NCI-H146 treated with DMSO at 0.1 percent for 48 hours (cell line): Measurements from ENCODE around the gene PRKCE.

Experiments
- DNase-seq: peaks from one replicate; lab custom pipeline; 2025; ENCODE audit not compliant: unreplicated experiment; lab: John Stamatoyannopoulos, UW

PRKCE gene

GRCh38 chr2:46095830-46096229 lies 444.4 kb downstream of the PRKCE start:
- no peak for DNase-seq

GRCh38 chr2:46096260-46096659 lies 444.8 kb downstream of the PRKCE start:
- DNase-seq: no peak

GRCh38 chr2:46097714-46098480 lies 446.4 kb downstream of the PRKCE start:
- DNase-seq: no peak

DNA sequence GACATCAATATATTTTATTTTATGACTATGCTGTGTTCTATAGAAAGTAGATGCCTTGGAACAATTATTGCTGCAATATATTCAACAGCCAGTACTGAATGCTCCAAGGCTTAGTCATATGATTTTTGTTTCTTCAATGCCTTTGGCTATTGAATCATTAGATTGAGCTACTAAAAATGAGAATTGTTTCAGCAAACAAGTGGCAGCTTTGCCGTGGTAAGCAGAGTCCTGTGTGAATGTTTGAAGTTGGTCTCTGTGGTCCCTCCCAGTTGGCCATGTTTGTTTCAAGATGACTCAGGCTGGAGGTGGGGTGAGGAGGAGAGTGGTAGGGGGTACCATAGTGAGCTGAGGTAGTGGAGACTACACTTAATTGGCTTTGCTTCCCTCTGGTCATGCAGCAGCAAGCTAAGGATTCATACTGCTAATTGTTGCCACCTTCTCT lies 447.2 kb downstream of the PRKCE start:
- no peak for DNase-seq

- DNase-seq: no peak
Observed at GRCh38 chr2:46101557-46102220, 450.2 kb downstream of the PRKCE start.

GRCh38 chr2:46106690-46107089 lies 455.2 kb downstream of the PRKCE start:
- no peak for DNase-seq

GRCh38 chr2:46114996-46115395 lies 463.5 kb downstream of the PRKCE start:
- no peak for DNase-seq

DNA sequence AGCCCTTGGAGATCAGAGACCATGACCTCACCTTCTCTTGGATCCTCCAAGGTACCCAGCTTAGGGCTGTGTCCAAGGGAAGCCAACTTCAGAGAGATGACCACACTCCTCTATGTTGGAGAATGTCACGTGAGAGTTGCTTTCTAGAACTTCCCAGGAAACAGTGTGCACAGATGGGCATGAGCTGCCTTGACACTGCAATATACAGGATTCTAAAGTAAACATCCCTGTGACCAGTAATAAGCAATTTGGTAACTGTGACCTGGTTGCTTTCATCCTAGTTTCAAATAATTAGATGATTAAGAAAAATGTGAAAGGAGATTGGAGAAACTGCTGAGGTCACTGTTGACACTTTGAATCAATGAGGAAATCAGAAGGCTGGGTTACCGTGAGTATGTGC lies 464.7 kb downstream of the PRKCE start:
- DNase-seq: no peak

- DNase-seq: no peak
Observed at GRCh38 chr2:46116553-46116991, 465.1 kb downstream of the PRKCE start.

GRCh38 chr2:46117379-46117778 lies 465.9 kb downstream of the PRKCE start:
- DNase-seq: no peak

DNA sequence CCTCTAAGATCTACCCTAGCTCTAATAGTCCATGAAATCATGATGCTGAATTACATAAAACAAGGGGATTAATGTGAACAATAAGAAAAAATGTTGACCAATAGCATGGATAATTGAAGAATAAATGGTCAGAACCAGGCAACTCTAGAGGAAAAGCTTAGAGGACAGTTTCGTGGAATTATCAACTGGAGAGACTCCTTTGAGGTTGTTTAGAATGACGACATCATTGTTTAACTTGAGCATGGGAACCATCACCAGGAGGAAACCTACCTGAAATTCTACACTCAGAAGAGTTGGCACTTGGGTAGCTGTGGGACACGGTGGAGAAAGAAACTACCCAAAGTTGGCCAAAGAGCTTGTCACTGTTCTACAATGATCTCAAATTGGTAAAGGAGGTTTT lies 466.5 kb downstream of the PRKCE start:
- no peak for DNase-seq

DNA sequence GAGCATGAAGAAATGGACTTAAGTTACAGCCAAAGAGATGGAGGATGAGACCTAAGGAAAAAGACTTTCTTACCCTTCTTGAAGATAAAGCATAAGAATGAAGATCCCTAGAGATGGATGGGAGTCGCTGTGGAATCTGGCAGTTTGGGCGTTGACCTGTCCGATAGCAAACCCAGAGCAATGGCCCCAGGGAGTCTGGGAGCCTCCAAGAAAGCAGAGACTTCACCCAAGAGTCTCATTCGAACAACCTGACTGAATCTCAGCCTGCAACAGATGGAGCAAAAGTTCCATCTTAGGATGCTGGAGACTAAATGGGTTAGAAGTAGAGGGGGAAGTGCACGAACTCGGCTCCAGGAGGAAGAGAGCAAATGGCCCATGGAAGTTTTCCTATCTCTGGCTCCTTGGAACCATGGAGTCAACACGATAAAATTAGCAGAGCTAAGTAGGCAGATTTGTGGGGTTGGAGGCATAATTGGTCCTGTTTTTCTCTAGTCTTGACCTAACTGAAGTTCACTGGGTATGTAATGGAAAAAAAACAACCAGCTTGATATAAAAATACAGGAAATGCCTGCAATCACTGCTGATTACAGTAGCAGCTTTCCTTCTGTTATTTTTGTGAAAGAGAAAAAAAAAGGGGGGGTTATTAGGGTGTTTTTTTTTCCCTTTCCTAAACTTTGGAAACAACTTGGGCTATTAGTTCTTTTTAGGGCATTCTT lies 467.3 kb downstream of the PRKCE start:
- DNase-seq: no peak

- no peak for DNase-seq
Observed at GRCh38 chr2:46119453-46119852, 468.0 kb downstream of the PRKCE start.

DNA sequence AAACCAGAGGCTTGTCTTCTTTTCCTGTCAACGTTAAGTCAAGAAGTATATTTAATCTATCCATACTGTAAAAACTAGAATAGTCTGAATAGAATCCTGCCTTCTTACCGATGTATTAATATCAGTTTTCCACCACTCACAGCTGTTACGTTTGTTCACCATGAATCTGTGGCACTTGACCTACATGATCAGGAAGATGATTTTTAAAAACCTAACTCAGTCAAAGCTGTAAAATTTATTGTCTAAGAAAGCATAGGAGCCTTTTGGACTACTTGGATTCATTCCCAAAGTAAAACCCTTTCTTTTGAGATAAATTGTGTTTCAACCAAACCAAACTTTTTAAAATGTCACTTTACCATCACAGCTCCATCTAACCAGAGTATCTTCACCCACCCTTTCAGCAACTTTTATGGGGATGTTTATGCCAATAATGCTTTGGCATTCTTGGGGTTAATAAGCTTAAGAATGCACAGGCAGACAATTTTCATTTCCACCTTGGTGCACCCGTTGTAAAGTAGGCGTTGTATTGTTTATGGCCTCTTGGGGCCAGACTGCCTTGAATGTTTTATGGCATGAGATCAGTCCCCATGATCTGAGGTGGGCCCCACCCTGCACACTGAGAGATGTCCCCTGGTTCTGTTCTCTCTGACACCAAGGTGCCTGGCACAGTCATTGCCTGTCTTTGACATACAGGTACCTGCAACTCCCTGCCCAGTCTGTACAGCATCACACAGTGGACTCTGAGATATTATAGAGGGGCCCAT lies 469.5 kb downstream of the PRKCE start:
- DNase-seq: no peak

DNA sequence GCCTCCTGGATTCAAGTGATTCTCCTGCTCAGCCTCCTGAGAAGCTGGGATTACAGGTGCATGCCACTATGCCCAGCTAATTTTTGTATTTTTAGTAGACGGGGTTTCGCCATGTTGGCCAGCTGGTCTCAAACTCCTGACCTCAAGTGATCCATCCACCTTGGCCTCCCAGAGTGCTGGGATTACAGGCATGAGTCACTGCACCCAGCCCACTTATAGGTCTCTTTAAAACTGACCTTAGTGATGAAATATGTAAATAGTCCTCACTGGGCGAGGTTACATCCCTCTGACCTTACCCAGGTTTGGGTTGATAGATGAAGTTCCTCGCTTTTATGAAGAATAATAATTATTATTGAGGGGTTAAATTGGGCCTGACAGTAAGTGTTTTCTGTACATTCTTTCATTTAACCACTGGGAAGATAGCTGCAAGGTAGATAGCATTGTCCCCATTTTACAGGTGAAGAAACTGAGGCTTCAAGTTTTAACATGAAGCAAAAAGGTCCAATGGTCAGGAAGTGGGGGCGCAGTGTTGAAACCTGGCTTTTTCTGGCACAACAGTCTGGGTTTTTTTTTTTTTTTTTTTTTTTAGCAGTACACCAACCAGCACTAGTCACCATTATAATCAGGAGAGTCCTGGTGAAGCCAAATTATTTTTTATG lies 471.0 kb downstream of the PRKCE start:
- DNase-seq: no peak

GRCh38 chr2:46123013-46123412 lies 471.5 kb downstream of the PRKCE start:
- DNase-seq: no peak

GRCh38 chr2:46125798-46126197 lies 474.3 kb downstream of the PRKCE start:
- DNase-seq: no peak

GRCh38 chr2:46126571-46126970 lies 475.1 kb downstream of the PRKCE start:
- no peak for DNase-seq

- no peak for DNase-seq
Observed at GRCh38 chr2:46127176-46127575, 475.7 kb downstream of the PRKCE start.

DNA sequence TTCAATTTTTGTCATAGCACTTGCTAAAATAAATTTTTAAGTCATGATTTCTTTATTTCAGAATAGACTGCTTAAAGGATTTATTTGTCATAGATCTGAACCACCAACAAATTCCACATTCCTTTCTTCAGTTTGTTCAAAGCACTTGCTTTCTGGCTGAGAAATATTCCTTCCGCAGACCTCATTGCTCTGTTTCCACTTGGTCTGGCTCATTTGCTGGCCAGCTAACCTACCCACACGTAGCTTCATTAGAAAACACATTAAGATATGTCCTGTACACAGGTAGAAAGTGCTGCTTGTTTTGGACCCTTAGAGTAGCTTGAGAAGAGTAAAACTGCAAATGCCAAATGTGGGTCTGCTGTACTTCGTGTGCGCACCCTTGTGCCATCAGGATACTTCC lies 479.0 kb downstream of the PRKCE start:
- DNase-seq: no peak

DNA sequence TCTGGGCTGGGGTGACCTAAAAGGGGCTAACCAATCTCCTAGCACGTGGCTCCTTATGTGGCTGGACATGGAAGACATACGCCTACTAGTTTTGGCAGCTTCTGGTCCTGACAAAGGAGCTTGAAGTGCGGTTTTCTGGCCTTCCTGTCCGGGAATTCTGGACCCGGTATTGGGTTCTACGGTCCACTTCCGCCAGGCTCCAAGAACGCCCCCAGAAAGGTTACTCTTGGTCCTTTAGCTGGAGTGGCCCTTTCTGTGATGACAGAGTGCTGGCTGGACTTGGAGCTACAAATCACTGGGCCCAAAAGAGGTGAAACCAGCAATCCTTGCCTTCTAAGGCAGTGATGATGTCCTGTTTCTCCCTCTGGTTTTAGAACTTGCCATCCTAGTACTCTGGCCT lies 481.5 kb downstream of the PRKCE start:
- DNase-seq: no peak
